GM23338 (cell line): ENCODE data around the gene LRRC47. TPM values are rescaled to one million over a fixed set of nuclear protein-coding genes. Genes with fewer than 3 reads are reported as not detected.

Experiments
- ATAC-seq: fragments of 200-7000 bp; cut with Tn5 transposase; 3 replicates; pipeline ENCODE4 v1.9.1; 2020
- DNase-seq: peaks from one replicate; pipeline ENCODE4 v3.0.0-alpha.2; 2015; ENCODE audit warnings: low spot score
- H2AFZ ChIP-seq: fragments of 200-600 bp; sonication (generic); 2 replicates; pipeline ENCODE4 v1.8.0; 2016; ENCODE audit warnings: antibody characterized with exemption, mild to moderate bottlenecking, moderate library complexity
- H3F3A ChIP-seq: fragments of 200-600 bp; sonication (generic); replicated peaks from 2 replicates; pipeline ENCODE4 v1.8.0; 2017; ENCODE audit warnings: antibody characterized with exemption, mixed run types, low read depth
- H3K27ac ChIP-seq: fragments of 200-600 bp; sonication (generic); 2 replicates; pipeline ENCODE4 v1.6.1; 2016; ENCODE audit warnings: low read depth
- H3K27me3 ChIP-seq: fragments of 200-600 bp; sonication (generic); 2 replicates; pipeline ENCODE4 v1.8.0; 2016; ENCODE audit warnings: mild to moderate bottlenecking, mixed run types, moderate library complexity; ENCODE audit not compliant: insufficient read depth
- H3K36me3 ChIP-seq: fragments of 200-600 bp; sonication (generic); 2 replicates; pipeline ENCODE4 v1.8.0; 2016; ENCODE audit warnings: mild to moderate bottlenecking; ENCODE audit not compliant: insufficient read depth
- H3K4me1 ChIP-seq: fragments of 200-600 bp; sonication (generic); 2 replicates; pipeline ENCODE4 v1.8.0; 2016; ENCODE audit warnings: mild to moderate bottlenecking, moderate library complexity; ENCODE audit not compliant: insufficient read depth
- H3K4me2 ChIP-seq: fragments of 200-600 bp; sonication (generic); 2 replicates; pipeline ENCODE4 v1.7.1; 2017; ENCODE audit warnings: mixed run types
- H3K4me3 ChIP-seq: fragments of 200-600 bp; sonication (generic); 2 replicates; pipeline ENCODE4 v1.6.1; 2016; ENCODE audit warnings: mixed run types
- H3K79me2 ChIP-seq: fragments of 200-600 bp; sonication (generic); replicated peaks from 2 replicates; pipeline ENCODE4 v1.8.0; 2017; ENCODE audit warnings: mild to moderate bottlenecking; ENCODE audit not compliant: insufficient read depth
- H3K9me2 ChIP-seq: fragments of 200-600 bp; sonication (generic); 2 replicates; pipeline ENCODE4 v1.8.0; 2017; ENCODE audit not compliant: insufficient read depth
- H4K20me1 ChIP-seq: fragments of 200-600 bp; sonication (generic); replicated peaks from 2 replicates; pipeline ENCODE4 v1.8.0; 2017; ENCODE audit warnings: mild to moderate bottlenecking; ENCODE audit not compliant: insufficient read depth
- H3K27ac Mint-ChIP-seq: 2 replicates; pipeline ENCODE4 v1.8.0; 2020; ENCODE audit warnings: inconsistent platforms, mild to moderate bottlenecking, moderate library complexity, mixed read lengths
- H3K27me3 Mint-ChIP-seq: 3 replicates; pipeline ENCODE4 v1.8.0; 2022; ENCODE audit warnings: low read depth, mild to moderate bottlenecking, moderate library complexity, mixed read lengths, inconsistent platforms; ENCODE audit not compliant: insufficient read depth, poor library complexity
- H3K36me3 Mint-ChIP-seq: 3 replicates; pipeline ENCODE4 v1.8.0; 2021; ENCODE audit warnings: low read depth, mild to moderate bottlenecking, inconsistent platforms, moderate library complexity, mixed read lengths
- H3K4me1 Mint-ChIP-seq: 3 replicates; pipeline ENCODE4 v1.8.0; 2020; ENCODE audit warnings: mild to moderate bottlenecking, inconsistent platforms, mixed read lengths
- H3K4me3 Mint-ChIP-seq: 3 replicates; pipeline ENCODE4 v1.8.0; 2021; ENCODE audit warnings: moderate library complexity, mild to moderate bottlenecking, inconsistent platforms, mixed read lengths
- H3K9me3 Mint-ChIP-seq: 3 replicates; pipeline ENCODE4 v1.8.0; 2020; ENCODE audit warnings: moderate library complexity, mild to moderate bottlenecking, inconsistent platforms, mixed read lengths
- CREB1 ChIP-seq: fragments of 250-450 bp; sonication (Bioruptor Pico); IDR thresholded peaks from 2 replicates; pipeline ENCODE4 v1.5.0; 2020; ENCODE audit warnings: low read depth, mild to moderate bottlenecking, moderate library complexity
- CTCF ChIP-seq, 2 experiments: fragments of 200-600 bp in 1 of 2; sonication (generic) in 1 of 2; conservative IDR thresholded peaks; 2 replicates each; pipeline versions ENCODE4 v1.5.1 to v1.6.1; 2016 to 2017; ENCODE audit warnings: antibody characterized with exemption in 2 of 2, low read depth in 2 of 2, mild to moderate bottlenecking in 2 of 2, moderate library complexity in 1 of 2
- EZH2 ChIP-seq: fragments of 200-600 bp; sonication (generic); IDR thresholded peaks from one replicate; pipeline ENCODE4 v1.8.0; 2017; ENCODE audit warnings: antibody characterized with exemption, mild to moderate bottlenecking, low read depth; ENCODE audit not compliant: unreplicated experiment
- JUNB ChIP-seq: IDR thresholded peaks from one replicate; pipeline ENCODE4 v1.6.1; 2016; ENCODE audit warnings: antibody characterized with exemption; ENCODE audit not compliant: unreplicated experiment
- NANOG ChIP-seq: IDR thresholded peaks from 2 replicates; pipeline ENCODE4 v1.6.1; 2016; ENCODE audit warnings: antibody characterized with exemption, borderline replicate concordance
- POLR2AphosphoS5 ChIP-seq: IDR thresholded peaks from 2 replicates; pipeline ENCODE4 v1.6.1; 2016; ENCODE audit warnings: antibody characterized with exemption, low read depth
- STAT1 ChIP-seq: IDR thresholded peaks from one replicate; pipeline ENCODE4 v1.6.1; 2016; ENCODE audit warnings: antibody characterized with exemption; ENCODE audit not compliant: unreplicated experiment
- ZNF114 ChIP-seq: fragments of 250-450 bp; sonication (Bioruptor Pico); IDR thresholded peaks from 2 replicates; pipeline ENCODE4 v1.5.0; 2020; ENCODE audit warnings: mild to moderate bottlenecking, moderate library complexity
- ZNF331 ChIP-seq: fragments of 250-450 bp; sonication (Bioruptor Pico); IDR thresholded peaks from 2 replicates; pipeline ENCODE4 v1.5.0; 2020; ENCODE audit warnings: low read depth, mild to moderate bottlenecking, moderate library complexity
- polyA plus RNA-seq: library from polyadenylated mRNA; unstranded; fragments of >200 nt; fragmentation: Nextera tagmentation; extraction: Ambion mirVana; gene quantifications from 2 replicates; pipeline ENCODE4 v1.2.1, GENCODE V29; 2016
- total RNA-seq: library from RNA; depleted of rRNA; stranded (reverse); fragments of >200 nt; shearing (Covaris generic); gene quantifications from 2 replicates; pipeline ENCODE4 v1.2.3, GENCODE V29; 2014
- TF ChIP-seq, protein P1 (sequence below): IDR thresholded peaks from 2 replicates; pipeline ENCODE4 v1.6.1; 2016; ENCODE audit warnings: antibody characterized with exemption
- TF ChIP-seq, protein P2 (sequence below): IDR thresholded peaks from one replicate; pipeline ENCODE4 v1.6.1; 2018; ENCODE audit warnings: antibody characterized with exemption; ENCODE audit not compliant: unreplicated experiment

The LRRC47 gene
- total and polyA plus RNA-seq, 2 experiments from 2014 or later = 15.8 to 76.8 TPM

DNA sequence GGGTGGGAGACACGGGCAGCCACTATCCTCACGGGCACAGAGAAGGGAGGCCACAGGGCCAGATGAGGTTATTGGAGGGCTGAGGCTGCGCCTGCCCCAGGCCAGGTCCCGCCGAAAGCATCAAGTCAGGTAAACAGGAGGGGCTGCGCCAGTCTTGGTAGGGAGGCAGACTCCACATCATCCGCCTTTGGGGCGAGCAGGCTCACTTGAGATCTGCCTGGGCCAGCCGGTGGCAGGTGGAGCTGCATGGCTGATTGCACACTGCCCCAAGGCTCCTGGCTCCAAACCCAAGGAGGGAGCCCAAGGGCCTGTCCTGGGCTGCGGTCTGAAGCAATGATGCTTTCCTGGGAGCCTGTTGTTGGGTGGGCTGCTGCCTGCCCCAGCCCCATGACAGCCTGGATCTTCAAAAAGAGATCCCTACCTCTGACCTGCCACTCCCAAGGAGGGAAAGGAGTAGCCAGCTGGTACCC, 19.2 kb downstream of the LRRC47 start:
- Mint-ChIP-seq H3K4me1 (peaks cover 10% of the 10 kb centered on the region), H3K9me3 (no peaks in the 10 kb centered on the region; the same call in 2 of the 3 replicates), H3K36me3 (peaks cover 31% of the 10 kb centered on the region), H3K4me3 (no peak overlapping the region), H3K27ac (no peak overlapping the region), H3K27me3 (peaks cover 14% of the 10 kb centered on the region)
- peaks cover 11% of the 10 kb centered on the region; the same call in 1 of the 2 replicates for H3F3A ChIP-seq
- H3K4me3 ChIP-seq = no peak overlapping the region
- H3K27ac ChIP-seq = no peak overlapping the region
- no peaks in the 10 kb centered on the region for H3K79me2 ChIP-seq
- H4K20me1 ChIP-seq = peaks cover 7% of the 10 kb centered on the region
- no peaks in the 10 kb centered on the region for H3K9me2 ChIP-seq
- no peak overlapping the region for H3K4me2 ChIP-seq
- no peaks in the 10 kb centered on the region for H3K27me3 ChIP-seq
- peaks cover 18% of the 10 kb centered on the region for H3K36me3 ChIP-seq
- H3K4me1 ChIP-seq = peaks cover 7% of the 10 kb centered on the region; the same call in 1 of the 2 replicates
- ATAC-seq (no peak), DNase-seq (no peak)
- H2AFZ ChIP-seq = no peak overlapping the region
- TF ChIP-seq CTCF (conservative IDR thresholded peaks at IDR 0.05; ENCODE audit: low read depth in 2 of 2) = no peak
- TF ChIP-seq POLR2AphosphoS5 = no peak
- TF ChIP-seq NANOG = no peak
- TF ChIP-seq ZNF331 (CRISPR knock-in tag) = no peak
- no peak for TF ChIP-seq CREB1 (CRISPR knock-in tag)
- TF ChIP-seq ZNF114 (CRISPR knock-in tag) = no peak
- TF ChIP-seq, protein P1, sequence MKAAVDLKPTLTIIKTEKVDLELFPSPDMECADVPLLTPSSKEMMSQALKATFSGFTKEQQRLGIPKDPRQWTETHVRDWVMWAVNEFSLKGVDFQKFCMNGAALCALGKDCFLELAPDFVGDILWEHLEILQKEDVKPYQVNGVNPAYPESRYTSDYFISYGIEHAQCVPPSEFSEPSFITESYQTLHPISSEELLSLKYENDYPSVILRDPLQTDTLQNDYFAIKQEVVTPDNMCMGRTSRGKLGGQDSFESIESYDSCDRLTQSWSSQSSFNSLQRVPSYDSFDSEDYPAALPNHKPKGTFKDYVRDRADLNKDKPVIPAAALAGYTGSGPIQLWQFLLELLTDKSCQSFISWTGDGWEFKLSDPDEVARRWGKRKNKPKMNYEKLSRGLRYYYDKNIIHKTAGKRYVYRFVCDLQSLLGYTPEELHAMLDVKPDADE = no peak
- TF ChIP-seq, protein P2, sequence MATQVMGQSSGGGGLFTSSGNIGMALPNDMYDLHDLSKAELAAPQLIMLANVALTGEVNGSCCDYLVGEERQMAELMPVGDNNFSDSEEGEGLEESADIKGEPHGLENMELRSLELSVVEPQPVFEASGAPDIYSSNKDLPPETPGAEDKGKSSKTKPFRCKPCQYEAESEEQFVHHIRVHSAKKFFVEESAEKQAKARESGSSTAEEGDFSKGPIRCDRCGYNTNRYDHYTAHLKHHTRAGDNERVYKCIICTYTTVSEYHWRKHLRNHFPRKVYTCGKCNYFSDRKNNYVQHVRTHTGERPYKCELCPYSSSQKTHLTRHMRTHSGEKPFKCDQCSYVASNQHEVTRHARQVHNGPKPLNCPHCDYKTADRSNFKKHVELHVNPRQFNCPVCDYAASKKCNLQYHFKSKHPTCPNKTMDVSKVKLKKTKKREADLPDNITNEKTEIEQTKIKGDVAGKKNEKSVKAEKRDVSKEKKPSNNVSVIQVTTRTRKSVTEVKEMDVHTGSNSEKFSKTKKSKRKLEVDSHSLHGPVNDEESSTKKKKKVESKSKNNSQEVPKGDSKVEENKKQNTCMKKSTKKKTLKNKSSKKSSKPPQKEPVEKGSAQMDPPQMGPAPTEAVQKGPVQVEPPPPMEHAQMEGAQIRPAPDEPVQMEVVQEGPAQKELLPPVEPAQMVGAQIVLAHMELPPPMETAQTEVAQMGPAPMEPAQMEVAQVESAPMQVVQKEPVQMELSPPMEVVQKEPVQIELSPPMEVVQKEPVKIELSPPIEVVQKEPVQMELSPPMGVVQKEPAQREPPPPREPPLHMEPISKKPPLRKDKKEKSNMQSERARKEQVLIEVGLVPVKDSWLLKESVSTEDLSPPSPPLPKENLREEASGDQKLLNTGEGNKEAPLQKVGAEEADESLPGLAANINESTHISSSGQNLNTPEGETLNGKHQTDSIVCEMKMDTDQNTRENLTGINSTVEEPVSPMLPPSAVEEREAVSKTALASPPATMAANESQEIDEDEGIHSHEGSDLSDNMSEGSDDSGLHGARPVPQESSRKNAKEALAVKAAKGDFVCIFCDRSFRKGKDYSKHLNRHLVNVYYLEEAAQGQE = no peak
- no peak for TF ChIP-seq EZH2
- TF ChIP-seq JUNB = no peak
- no peak for TF ChIP-seq STAT1
